Posterior cingulate gyrus (tissue), 11 donors: Measurements from ENCODE around the gene DCAKD.

Source experiments
- DNase-seq, 10 donors: peaks; one replicate each; pipeline versions ENCODE4 v3.0.0 to v3.0.0-alpha.2; 2020 to 2021; ENCODE audit warnings: mixed read lengths in 3 of 10
- intact Hi-C: fragments of 100-400 bp; cut with DNase I; formaldehyde crosslinking; loops from one replicate; pipeline ENCODE4 v1.15.1; 2023

DCAKD gene

DNA sequence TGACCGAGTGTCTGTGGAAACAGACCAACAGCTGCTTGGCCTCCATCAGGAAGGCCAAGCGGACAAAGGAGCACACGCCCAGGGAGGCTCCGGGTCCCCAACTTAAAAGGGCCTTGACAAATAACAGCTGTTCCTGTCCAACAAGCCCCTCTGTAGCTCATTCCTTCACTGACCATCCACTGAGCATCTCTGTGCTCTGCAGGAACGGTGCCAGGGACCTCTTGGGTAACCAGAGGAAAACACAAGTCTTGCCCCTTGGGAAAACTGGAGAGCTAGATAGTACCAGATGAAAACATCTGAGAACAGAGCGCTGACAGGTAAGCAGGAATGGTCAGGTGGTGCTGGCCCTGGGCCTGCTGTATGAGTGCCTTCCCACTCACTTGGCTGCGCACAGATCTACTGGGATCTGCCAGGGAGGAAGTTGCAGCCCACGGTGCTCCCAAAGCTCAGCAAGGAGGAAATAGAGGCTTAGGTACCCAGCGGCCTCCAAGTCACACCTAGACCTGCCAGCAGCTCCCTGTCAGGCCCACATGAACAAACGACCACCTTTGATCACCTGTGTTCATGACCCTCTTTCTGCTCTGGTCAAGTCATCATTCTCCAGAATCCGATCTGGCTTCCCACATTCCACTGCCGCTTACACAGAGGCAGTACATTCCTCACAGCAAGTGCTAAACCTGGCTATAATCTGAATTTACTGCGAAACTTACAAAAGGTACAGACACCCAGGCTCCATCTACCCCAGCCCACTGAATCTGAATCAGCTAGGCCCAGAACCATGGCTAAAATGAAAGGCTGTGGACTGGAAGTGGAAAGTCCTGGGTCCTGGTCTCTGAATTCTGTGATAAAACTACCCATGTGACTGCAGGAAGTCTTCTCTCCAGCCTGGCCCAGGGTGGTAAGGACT, 12.5 kb downstream of the DCAKD start:
- peak in 3 of 10 donors; percentile 57 to 73 (median 72) for DNase-seq

GRCh38 chr17:45036691-45037090, 14.7 kb downstream of the DCAKD start:
- no peak for DNase-seq
- intact Hi-C loops: no loop called here

More for the DNA sequence above, 12.5 kb downstream of the DCAKD start:
- intact Hi-C loops: no loop called here

DNA sequence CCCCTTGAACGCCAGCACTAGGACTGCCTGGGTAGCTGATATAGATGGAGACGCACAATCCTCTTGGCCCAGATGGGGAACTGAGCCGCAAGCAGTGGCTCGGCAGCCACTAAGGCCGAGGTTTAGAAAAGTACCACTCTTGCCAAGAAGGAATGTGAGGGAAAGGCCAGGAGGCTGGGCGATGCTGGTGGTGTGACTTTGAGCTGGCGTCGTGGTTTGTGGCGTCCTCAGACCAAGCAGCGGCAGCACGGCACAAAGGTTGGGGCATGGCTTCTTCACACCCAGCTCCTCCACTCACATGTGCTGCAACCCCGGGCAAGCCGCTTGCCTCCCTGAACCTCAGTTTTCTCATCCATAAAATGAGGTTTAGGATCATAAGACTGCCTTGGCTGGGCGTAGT, 15.6 kb downstream of the DCAKD start:
- no peak for DNase-seq
- intact Hi-C loops: no loop called here

DNA sequence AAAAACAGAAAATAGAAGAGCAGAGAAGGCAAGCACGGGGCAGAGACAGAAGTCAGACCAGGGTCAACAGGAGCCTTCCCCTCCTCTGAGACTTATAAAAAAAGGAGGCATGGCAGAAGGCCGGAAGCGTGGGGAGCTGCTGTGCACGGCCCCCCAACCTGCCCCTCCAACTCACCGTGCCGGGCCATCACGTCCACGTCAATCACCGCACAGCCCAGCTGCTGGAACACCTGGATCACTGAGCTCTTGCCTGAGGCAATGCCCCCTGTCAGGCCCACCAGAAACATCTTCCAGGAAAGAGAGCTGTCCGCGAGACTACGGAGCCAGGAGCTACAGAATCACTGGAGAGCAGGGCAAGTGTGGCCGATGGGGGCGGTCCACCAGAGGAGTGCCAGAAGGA, 16.8 kb downstream of the DCAKD start:
- DNase-seq: peak in 1 of 10 donors; percentile 63
- intact Hi-C loops: no loop called here

- intact Hi-C loops: no loop called here
- no peak for DNase-seq
Observed at GRCh38 chr17:45032174-45032541, 19.3 kb downstream of the DCAKD start.

DNA sequence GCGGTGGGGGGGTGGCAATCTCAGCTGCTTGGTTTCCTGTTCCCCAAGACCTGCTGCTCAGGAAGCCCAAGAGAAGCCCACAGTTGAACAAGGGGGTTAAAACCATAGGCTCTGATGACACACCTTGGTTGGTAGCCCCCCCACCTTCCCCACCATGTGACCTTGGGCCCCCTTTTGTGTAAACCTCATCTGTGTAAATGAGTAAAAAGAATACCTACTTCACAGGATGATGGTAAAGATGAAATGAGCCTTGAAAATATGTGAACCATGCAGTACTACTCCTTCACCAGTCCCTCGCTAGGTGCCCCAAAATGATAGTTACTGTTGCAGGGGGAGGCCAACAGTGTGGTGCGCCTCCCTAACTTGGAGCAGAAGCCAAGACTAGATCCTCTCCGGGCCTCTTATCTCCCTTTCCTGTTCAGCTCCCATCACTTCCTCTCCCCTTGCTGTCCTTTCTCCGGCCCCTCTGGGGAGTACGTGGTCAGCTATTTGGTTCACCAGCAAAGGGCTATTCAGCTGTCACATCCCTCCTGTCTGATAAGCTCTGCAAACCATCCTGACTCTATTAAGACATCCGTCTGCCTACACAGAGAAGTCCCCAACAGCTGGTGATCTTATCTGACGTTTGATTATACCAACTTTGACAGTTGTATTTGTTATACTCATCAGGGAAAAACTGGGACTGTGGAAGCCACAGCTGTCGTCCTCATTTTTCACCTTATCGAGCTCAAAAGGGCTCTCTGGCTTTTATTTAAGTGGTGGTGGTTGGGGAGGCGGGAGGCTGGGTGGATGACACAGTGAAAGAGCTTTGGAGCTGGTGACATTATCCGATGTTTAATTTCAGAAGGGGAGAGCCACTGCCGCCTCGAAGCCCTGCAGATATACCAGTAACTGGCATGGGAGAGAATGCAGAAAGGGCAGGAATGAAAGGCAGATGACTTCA, 19.9 kb downstream of the DCAKD start:
- no peak for DNase-seq
- intact Hi-C loops: no loop called here

- intact Hi-C loops: no loop called here
- no peak for DNase-seq
Observed at GRCh38 chr17:45030733-45031132, 20.7 kb downstream of the DCAKD start.

DNA sequence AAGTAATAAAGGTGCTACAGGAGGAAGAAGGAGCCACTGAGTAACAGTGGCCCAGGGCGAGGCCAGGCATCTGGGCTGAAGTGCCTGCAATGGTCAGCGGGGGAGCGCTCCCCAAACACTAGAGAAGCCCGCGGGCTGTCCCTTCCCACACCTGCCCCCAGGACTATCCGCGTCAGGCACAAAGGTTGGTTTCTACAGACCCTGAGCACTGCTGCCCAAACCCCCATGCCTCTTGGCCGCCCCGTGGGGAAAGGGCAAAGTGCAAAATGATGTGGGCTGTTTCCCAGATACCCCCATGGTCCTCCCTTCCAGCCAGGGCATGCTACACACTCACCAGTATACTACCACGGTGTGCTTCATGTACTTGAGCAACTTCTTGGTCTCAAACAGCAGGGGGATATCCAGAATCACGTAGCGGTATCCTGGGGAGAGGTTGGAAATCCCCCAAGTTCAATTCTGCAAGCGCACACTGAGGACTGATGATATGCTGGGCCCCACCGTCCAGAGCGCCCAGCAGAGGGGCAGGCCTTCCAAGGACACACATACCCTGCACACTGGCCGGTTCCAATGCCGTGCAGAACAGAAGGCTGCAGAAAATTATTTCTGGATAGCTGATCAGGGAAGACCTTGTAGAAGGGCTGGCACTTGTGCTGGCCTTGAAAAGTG, 21.5 kb downstream of the DCAKD start:
- DNase-seq: no peak
- intact Hi-C loops: loop anchor here (10.0 kb wide), 1 partner anchor 255 kb away; no protein-coding TSS in a partner anchor

GRCh38 chr17:45029096-45029495, 22.3 kb downstream of the DCAKD start:
- DNase-seq: peak in 1 of 10 donors; percentile 63
- intact Hi-C loops: loop anchor here (10.0 kb wide), 1 partner anchor 254 kb away; no protein-coding TSS in a partner anchor

DNA sequence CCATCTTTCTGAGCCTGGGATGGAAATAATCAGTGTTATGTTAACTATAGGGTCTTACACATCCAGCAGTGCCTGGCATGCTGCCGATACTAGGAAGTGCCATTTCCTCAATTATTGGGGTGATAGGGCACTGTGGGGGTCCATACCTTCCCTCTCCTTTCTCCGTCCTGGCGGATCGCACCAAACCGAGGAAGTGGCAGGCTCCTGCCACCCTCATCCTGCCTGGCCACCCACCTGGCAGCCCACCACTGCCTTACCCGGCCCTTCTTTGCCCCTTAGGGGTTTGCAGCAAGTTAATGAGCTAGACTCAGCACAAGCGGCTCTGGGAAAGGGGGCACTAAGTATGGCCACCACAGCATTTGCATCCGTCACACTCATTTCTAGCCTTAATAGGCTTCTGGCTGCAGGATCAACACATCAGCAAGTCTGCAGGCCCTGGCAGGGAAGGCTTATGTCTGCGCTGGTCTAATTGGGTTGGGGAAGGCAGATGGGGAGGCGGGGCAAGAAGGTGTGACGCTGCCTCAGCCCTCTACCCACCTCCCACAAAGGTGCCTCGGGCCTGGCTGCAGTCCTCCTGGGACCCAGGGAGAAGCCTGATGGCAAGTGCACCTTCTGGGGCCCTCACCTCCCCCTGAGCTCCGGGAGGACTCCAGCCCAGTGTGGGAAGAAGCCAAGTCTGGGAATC, 28.6 kb downstream of the DCAKD start:
- intact Hi-C loops: loop anchor here (1.0 to 10.0 kb wide), 4 partner anchors 75 to 248 kb away; a partner anchor contains a TSS

GRCh38 chr17:45022288-45022648, 29.2 kb downstream of the DCAKD start:
- intact Hi-C loops: loop anchor here (1.0 to 10.0 kb wide), 4 partner anchors 75 to 247 kb away; a partner anchor contains a TSS
- no peak for DNase-seq

More for the DNA sequence above, 28.6 kb downstream of the DCAKD start:
- DNase-seq: peak in 2 of 10 donors; percentile 66 to 86

DNA sequence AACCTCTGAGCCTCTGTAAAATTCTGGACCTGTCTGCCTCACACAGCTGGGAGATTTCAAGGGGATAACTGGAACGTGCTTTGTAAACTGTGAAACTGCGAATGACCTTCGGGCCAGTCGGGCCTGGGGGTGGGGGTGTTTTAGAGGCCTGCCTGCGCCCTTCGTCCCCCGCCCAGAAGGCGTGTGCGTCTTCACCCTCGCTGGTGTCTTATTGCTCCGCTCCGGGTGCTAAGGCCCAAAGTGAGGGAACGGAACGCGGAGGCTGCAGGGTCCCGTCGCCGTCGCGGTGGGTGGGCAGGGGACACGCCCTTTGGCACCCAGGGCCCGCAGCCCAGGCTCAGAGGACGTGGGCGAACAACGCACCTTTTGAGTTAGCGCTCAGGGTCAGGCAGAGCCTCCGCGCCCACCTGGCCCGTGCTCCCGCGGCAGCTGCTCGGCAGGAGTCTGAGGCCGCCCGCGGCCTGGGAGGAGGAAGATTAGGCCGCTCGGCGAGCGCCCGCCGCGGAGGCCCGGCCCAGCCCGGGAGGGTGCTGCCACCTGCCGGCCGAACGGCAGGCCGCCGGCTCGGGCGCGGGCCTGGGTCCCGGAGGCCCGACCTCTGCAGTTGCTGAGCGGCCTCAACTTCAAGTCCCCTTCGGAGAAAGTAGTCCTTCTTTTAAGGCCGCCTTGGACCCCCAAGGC, 29.7 kb downstream of the DCAKD start:
- DNase-seq: peak; percentile 25 to 95 (median 64)
- intact Hi-C loops: loop anchor here (1.0 to 10.0 kb wide), 4 partner anchors 76 to 247 kb away; a partner anchor contains a TSS

DNA sequence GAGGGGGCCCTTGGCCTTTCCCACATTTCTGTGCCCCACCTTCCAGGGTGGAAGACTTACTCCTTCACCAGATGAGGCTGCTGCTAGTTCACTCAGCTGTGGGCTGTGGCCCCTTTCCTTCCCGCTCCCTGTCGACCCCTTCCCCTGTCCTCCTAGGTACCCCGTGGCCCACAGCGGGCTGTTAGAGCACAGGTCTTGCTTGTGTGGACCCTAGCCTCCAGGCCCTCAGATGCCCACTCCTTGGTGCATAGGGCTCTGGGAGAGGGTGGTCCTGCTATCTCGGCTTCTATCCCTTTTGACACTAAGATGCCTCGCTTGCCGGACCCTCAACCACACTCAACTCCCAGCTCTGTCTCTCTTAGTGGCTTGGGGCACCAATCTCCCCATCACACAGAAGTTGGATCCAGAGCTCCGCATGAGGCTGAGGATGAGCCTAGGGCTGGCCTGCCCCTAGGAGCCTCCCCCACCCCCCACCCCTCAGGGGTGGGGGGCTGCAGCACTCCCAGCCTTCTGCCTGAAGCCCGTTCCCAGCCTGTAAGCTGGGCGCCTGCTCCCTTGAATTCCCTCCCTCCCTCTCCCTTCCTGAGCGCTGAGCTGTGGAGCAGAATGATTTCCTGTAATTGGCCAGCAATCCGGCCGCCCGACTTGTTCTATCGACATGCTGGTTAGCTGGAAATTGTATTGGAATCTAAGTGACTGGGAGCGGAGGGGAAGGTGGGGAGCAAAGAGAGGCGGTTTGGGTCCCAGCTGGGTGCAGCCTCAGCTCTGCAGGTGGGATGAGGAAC, 30.9 kb downstream of the DCAKD start:
- intact Hi-C loops: loop anchor here (5.0 to 10.0 kb wide), 3 partner anchors 77 to 246 kb away; a partner anchor contains a TSS
- peak in 9 of 10 donors; percentile 36 to 91 (median 48) for DNase-seq

DNA sequence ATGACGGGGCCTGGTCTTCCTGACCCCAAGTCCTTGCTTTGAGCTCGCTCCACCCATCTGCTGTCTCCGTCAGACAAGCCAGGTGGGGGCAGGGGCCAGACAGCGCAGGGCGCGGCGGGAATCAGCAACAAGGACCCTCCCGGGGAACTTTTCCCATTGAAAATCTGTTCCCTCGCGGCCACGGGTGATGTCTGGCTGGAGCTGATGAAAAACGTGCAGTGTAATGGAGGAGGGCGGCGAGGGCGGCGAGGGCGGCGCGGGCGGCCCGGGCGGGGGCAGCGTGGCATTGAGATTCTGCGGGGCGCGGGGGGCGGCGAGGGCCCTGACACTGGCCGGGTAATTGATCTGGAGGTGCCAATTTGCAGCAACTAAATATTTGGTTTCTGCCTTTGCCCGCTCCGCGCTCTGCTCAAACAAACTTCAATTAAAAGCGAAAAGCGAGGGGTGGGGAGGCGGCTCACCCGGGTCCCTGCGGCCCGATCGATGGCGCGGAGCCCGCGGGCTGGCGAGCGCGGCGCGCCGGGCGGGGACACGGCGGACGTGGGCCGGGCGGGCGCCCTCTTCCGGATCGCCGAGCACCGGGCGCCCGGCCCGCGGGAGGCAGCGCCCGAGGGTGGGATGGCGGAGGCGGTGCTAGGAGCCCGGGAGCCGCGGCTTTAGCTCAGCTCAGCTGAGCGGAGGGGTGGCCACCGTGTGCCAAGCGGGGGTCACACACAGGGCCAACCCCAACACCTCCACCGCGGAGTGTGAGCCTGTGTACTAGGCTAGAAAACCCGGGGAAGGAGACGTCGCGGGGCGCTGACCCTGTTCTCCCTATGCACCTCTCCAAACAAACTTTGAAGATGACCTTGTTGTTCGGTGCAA, 32.4 kb downstream of the DCAKD start:
- DNase-seq: peak in 5 of 10 donors; percentile 26 to 89 (median 58)
- intact Hi-C loops: no loop called here

DNA sequence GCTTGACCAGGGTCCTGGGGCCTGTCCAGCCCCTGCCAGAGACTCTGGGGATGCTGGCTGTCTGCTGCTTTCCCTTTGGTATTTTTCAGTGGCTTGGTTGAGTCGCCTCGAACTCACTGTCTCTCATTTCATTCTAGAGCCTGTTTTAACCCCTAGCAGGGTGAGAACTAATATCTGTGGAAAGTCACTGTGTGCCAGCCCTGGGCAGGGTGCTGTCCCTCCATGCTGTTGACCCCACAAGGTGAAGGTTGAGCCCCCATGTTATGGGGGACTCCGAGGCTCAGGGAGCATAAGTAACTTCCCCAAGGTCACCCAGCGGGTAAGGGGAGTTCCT, 33.0 kb downstream of the DCAKD start:
- peak in 1 of 10 donors; percentile 3 for DNase-seq

GRCh38 chr17:45016823-45017222, 34.6 kb downstream of the DCAKD start:
- intact Hi-C loops: no loop called here

More for the DNA sequence above, 33.0 kb downstream of the DCAKD start:
- intact Hi-C loops: no loop called here

DNA sequence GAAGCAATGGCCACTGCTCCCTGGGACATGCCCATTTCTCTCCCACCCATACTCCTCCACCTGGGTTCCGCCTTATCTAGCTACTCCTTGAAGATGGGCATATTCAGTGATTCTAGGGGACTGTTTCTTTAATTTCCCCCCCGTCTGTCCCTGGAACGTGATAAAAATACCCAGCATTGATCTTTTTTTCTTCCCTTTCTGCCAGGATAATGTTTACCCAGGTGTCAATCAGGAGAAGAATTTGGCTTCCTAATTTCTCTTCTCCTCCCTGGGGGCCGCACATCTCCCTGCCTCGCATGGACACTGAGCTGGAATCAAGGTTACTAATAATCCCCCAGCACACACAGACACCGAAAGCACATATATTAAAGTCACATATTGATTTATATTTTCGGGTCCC, 35.2 kb downstream of the DCAKD start:
- no peak for DNase-seq
- intact Hi-C loops: no loop called here

More at GRCh38 chr17:45016823-45017222, 34.6 kb downstream of the DCAKD start:
- peak in 1 of 10 donors; percentile 30 for DNase-seq
